ENCODE measurements around the gene PIGBOS1. TPM values are rescaled to one million over a fixed set of nuclear protein-coding genes. Genes with fewer than 3 reads are reported as not detected.
"Not testable (repeated sequence)": the region's sequence is repeated elsewhere in the genome, so short reads cannot be mapped to it uniquely, and the experiment has no call there.

Gene PIGBOS1
- total and polyA plus RNA-seq, 4 donors, result 6.7 to 17.0 (median 14.9) TPM

GRCh38 chr15:55286442-55287189 lies 32.3 kb downstream of the PIGBOS1 start:
- WGBS (ENCODE audit: insufficient coverage), result 100% methylated on average over 6 of the region's 10 CpGs
- not testable (repeated sequence) for H3K9me3 ChIP-seq (ENCODE audit: control insufficient read depth, insufficient read depth, low read length); DNase-seq (ENCODE audit: low read depth in 4 of 6, low spot score in 6 of 6); H3K4me3 ChIP-seq (ENCODE audit: low read depth, low read length); H3K27me3 ChIP-seq (ENCODE audit: control insufficient read depth, insufficient read depth, low read length); H3K27ac ChIP-seq (ENCODE audit: low read depth, low read length); H3K36me3 ChIP-seq (ENCODE audit: control insufficient read depth, insufficient read depth, low read length)
- peaks cover 11% of the 10 kb centered on the region for H3K4me1 ChIP-seq (ENCODE audit: control insufficient read depth, insufficient read depth, low read length)

- Histone ChIP-seq H3K4me3 (ENCODE audit: low read depth, low read length) (no peak overlapping the region), H3K27me3 (ENCODE audit: control insufficient read depth, insufficient read depth, low read length) (no peaks in the 10 kb centered on the region), H3K36me3 (ENCODE audit: control insufficient read depth, insufficient read depth, low read length) (no peaks in the 10 kb centered on the region), H3K9me3 (ENCODE audit: control insufficient read depth, insufficient read depth, low read length) (no peaks in the 10 kb centered on the region), H3K27ac (ENCODE audit: low read depth, low read length) (no peak overlapping the region), H3K4me1 (ENCODE audit: control insufficient read depth, insufficient read depth, low read length) (peaks cover 7% of the 10 kb centered on the region)
- DNase-seq (ENCODE audit: low read depth in 4 of 6, low spot score in 6 of 6), result no peak
- no CpG with 5 or more reads among the region's 1 CpG for WGBS (ENCODE audit: insufficient coverage)
Observed at GRCh38 chr15:55284426-55284825, 34.5 kb downstream of the PIGBOS1 start.

- H3K36me3 ChIP-seq (ENCODE audit: control insufficient read depth, insufficient read depth, low read length), result no peaks in the 10 kb centered on the region
- H3K4me1 ChIP-seq (ENCODE audit: control insufficient read depth, insufficient read depth, low read length), result no peaks in the 10 kb centered on the region
- H3K9me3 ChIP-seq (ENCODE audit: control insufficient read depth, insufficient read depth, low read length), result no peaks in the 10 kb centered on the region
- WGBS (ENCODE audit: insufficient coverage), result 77% methylated on average over 3 of the region's 6 CpGs
- H3K4me3 ChIP-seq (ENCODE audit: low read depth, low read length), result no peak overlapping the region
- no peaks in the 10 kb centered on the region for H3K27me3 ChIP-seq (ENCODE audit: control insufficient read depth, insufficient read depth, low read length)
- H3K27ac ChIP-seq (ENCODE audit: low read depth, low read length), result no peak overlapping the region
- no peak for DNase-seq (ENCODE audit: low read depth in 4 of 6, low spot score in 6 of 6)
Observed at GRCh38 chr15:55283379-55284147, 35.4 kb downstream of the PIGBOS1 start.

- H3K9me3 ChIP-seq (ENCODE audit: control insufficient read depth, insufficient read depth, low read length), result no peaks in the 10 kb centered on the region
- H3K27ac ChIP-seq (ENCODE audit: low read depth, low read length), result no peak overlapping the region
- H3K4me3 ChIP-seq (ENCODE audit: low read depth, low read length), result no peak overlapping the region
- no peaks in the 10 kb centered on the region for H3K36me3 ChIP-seq (ENCODE audit: control insufficient read depth, insufficient read depth, low read length)
- DNase-seq (ENCODE audit: low read depth in 4 of 6, low spot score in 6 of 6), result no peak
- WGBS (ENCODE audit: insufficient coverage), result 89% methylated on average over 5 of the region's 5 CpGs
- H3K27me3 ChIP-seq (ENCODE audit: control insufficient read depth, insufficient read depth, low read length), result no peaks in the 10 kb centered on the region
- no peaks in the 10 kb centered on the region for H3K4me1 ChIP-seq (ENCODE audit: control insufficient read depth, insufficient read depth, low read length)
Observed at GRCh38 chr15:55282284-55282833, 36.6 kb downstream of the PIGBOS1 start.

GRCh38 chr15:55281517-55282228 lies 37.2 kb downstream of the PIGBOS1 start:
- no peaks in the 10 kb centered on the region for H3K4me1 ChIP-seq (ENCODE audit: control insufficient read depth, insufficient read depth, low read length)
- no peak overlapping the region for H3K27ac ChIP-seq (ENCODE audit: low read depth, low read length)
- no peak for DNase-seq (ENCODE audit: low read depth in 4 of 6, low spot score in 6 of 6)

GRCh38 chr15:55280589-55280988 lies 38.3 kb downstream of the PIGBOS1 start:
- no CpG with 5 or more reads among the region's 2 CpGs for WGBS (ENCODE audit: insufficient coverage)
- H3K4me1 ChIP-seq (ENCODE audit: control insufficient read depth, insufficient read depth, low read length); H3K4me3 ChIP-seq (ENCODE audit: low read depth, low read length); DNase-seq (ENCODE audit: low read depth in 4 of 6, low spot score in 6 of 6); H3K27ac ChIP-seq (ENCODE audit: low read depth, low read length); H3K27me3 ChIP-seq (ENCODE audit: control insufficient read depth, insufficient read depth, low read length); H3K9me3 ChIP-seq (ENCODE audit: control insufficient read depth, insufficient read depth, low read length); H3K36me3 ChIP-seq (ENCODE audit: control insufficient read depth, insufficient read depth, low read length): not testable (repeated sequence)

More at GRCh38 chr15:55281517-55282228, 37.2 kb downstream of the PIGBOS1 start:
- no peak overlapping the region for H3K4me3 ChIP-seq (ENCODE audit: low read depth, low read length)
- no peaks in the 10 kb centered on the region for H3K9me3 ChIP-seq (ENCODE audit: control insufficient read depth, insufficient read depth, low read length)
- no peaks in the 10 kb centered on the region for H3K36me3 ChIP-seq (ENCODE audit: control insufficient read depth, insufficient read depth, low read length)
- no peaks in the 10 kb centered on the region for H3K27me3 ChIP-seq (ENCODE audit: control insufficient read depth, insufficient read depth, low read length)

GRCh38 chr15:55279746-55280351 lies 39.1 kb downstream of the PIGBOS1 start:
- no peaks in the 10 kb centered on the region for H3K27me3 ChIP-seq (ENCODE audit: control insufficient read depth, insufficient read depth, low read length)
- DNase-seq (ENCODE audit: low read depth in 4 of 6, low spot score in 6 of 6), result no peak
- H3K36me3 ChIP-seq (ENCODE audit: control insufficient read depth, insufficient read depth, low read length), result no peaks in the 10 kb centered on the region
- H3K4me1 ChIP-seq (ENCODE audit: control insufficient read depth, insufficient read depth, low read length), result no peaks in the 10 kb centered on the region
- WGBS (ENCODE audit: insufficient coverage), result no CpG with 5 or more reads among the region's 4 CpGs
- no peak overlapping the region for H3K4me3 ChIP-seq (ENCODE audit: low read depth, low read length)
- H3K9me3 ChIP-seq (ENCODE audit: control insufficient read depth, insufficient read depth, low read length), result no peaks in the 10 kb centered on the region
- H3K27ac ChIP-seq (ENCODE audit: low read depth, low read length), result no peak overlapping the region

GRCh38 chr15:55279100-55279745 lies 39.7 kb downstream of the PIGBOS1 start:
- 100% methylated on average over 1 of the region's 2 CpGs for WGBS (ENCODE audit: insufficient coverage)
- Histone ChIP-seq H3K4me3 (ENCODE audit: low read depth, low read length) (no peak overlapping the region), H3K27ac (ENCODE audit: low read depth, low read length) (no peak overlapping the region), H3K4me1 (ENCODE audit: control insufficient read depth, insufficient read depth, low read length) (no peaks in the 10 kb centered on the region), H3K27me3 (ENCODE audit: control insufficient read depth, insufficient read depth, low read length) (no peaks in the 10 kb centered on the region), H3K36me3 (ENCODE audit: control insufficient read depth, insufficient read depth, low read length) (no peaks in the 10 kb centered on the region), H3K9me3 (ENCODE audit: control insufficient read depth, insufficient read depth, low read length) (no peaks in the 10 kb centered on the region)
- DNase-seq (ENCODE audit: low read depth in 4 of 6, low spot score in 6 of 6), result no peak

- WGBS (ENCODE audit: insufficient coverage), result 40% methylated on average over 1 of the region's 2 CpGs
- H3K27ac ChIP-seq (ENCODE audit: low read depth, low read length), result no peak overlapping the region
- no peak overlapping the region for H3K4me3 ChIP-seq (ENCODE audit: low read depth, low read length)
- no peaks in the 10 kb centered on the region for H3K4me1 ChIP-seq (ENCODE audit: control insufficient read depth, insufficient read depth, low read length)
- no peaks in the 10 kb centered on the region for H3K27me3 ChIP-seq (ENCODE audit: control insufficient read depth, insufficient read depth, low read length)
- no peak for DNase-seq (ENCODE audit: low read depth in 4 of 6, low spot score in 6 of 6)
- no peaks in the 10 kb centered on the region for H3K9me3 ChIP-seq (ENCODE audit: control insufficient read depth, insufficient read depth, low read length)
- H3K36me3 ChIP-seq (ENCODE audit: control insufficient read depth, insufficient read depth, low read length), result no peaks in the 10 kb centered on the region
Observed at GRCh38 chr15:55277715-55278114, 41.2 kb downstream of the PIGBOS1 start.

All from spinal cord (tissue), 10 donors.